GM12874 (cell line): ENCODE data around the gene MKRN2.

Experiments
- CTCF ChIP-seq: IDR thresholded peaks from 2 replicates; pipeline ENCODE4 v1.5.1; 2011; ENCODE audit warnings: low read depth, mild to moderate bottlenecking, control low read depth, low read length, moderate library complexity; ENCODE audit not compliant: insufficient read depth

The MKRN2 gene

GRCh38 chr3:12579905-12580304 is 23.0 kb downstream of the MKRN2 start:
- TF ChIP-seq CTCF: no peak

GRCh38 chr3:12582730-12583129 is 25.8 kb downstream of the MKRN2 start:
- TF ChIP-seq CTCF: no peak

- no peak for TF ChIP-seq CTCF
These were observed 26.4 kb downstream of the MKRN2 start for GRCh38 chr3:12583280-12583679.

- TF ChIP-seq CTCF: no peak
These were observed 27.2 kb downstream of the MKRN2 start for GRCh38 chr3:12584083-12584482.

- TF ChIP-seq CTCF: no peak
These were observed 28.3 kb downstream of the MKRN2 start for GRCh38 chr3:12585181-12585580.

- TF ChIP-seq CTCF: no peak
These were observed 29.1 kb downstream of the MKRN2 start for GRCh38 chr3:12585970-12586369.

GRCh38 chr3:12586403-12586802 is 29.5 kb downstream of the MKRN2 start:
- no peak for TF ChIP-seq CTCF
